K562 (cell line): Measurements from ENCODE around the gene ANK2. TPM values are rescaled to one million over a fixed set of nuclear protein-coding genes. Genes with fewer than 3 reads are reported as not detected.

Experiments used
- ATAC-seq: fragments of 200-7000 bp; cut with Tn5 transposase; 3 replicates; pipeline ENCODE4 v1.9.1; 2020; ENCODE audit warnings: moderate library complexity
- BruUV-seq: library from RNA; stranded (reverse); fragments of 400-500 nt; replicated peaks from 2 replicates; lab custom pipeline; 2021; lab: Mats Ljungman, UMichigan
- CTCF ChIA-PET: fragments of 300-600 bp; formaldehyde crosslinking; extraction: SDS; loops from one replicate; lab custom pipeline; 2021; ENCODE audit warnings: low intra/inter-chr PET ratio; lab: Yijun Ruan, JAX
- POLR2A ChIA-PET: fragments of 300-600, 350-650 bp; sonication (Branson Sonifier 250); formaldehyde crosslinking; extraction: SDS; loops from one replicate; lab custom pipeline; 2021; ENCODE audit warnings: antibody characterized with exemption, inconsistent platforms; lab: Yijun Ruan, JAX
- DNase-seq, 4 experiments: peaks; one replicate each; pipeline versions ENCODE4 v3.0.0 to v3.0.0-alpha.2; 2011 to 2018; ENCODE audit warnings: low spot score in 3 of 4, mixed read lengths in 3 of 4; ENCODE audit errors: extremely low read depth in 1 of 4
- FAIRE-seq: peaks from 2 replicates; lab custom pipeline; 2011; peaks lifted over from hg19 to GRCh38; lab: Jason Lieb, UNC
- H2AFZ ChIP-seq: 2 replicates; pipeline ENCODE4 v1.6.0; 2011; ENCODE audit warnings: low read depth, low read length, control low read depth, inconsistent platforms
- H3K27ac ChIP-seq: fragments of 200-600 bp; 3 replicates; pipeline ENCODE4 v1.8.0; 2011; ENCODE audit warnings: low read depth, mild to moderate bottlenecking, control low read depth, inconsistent platforms, low read length, moderate library complexity, mixed read lengths; ENCODE audit errors: extremely low read depth
- H3K27me3 ChIP-seq, 2 experiments: fragments of 300-600 bp in 1 of 2; 2 replicates in 1 of 2; 3 replicates in 1 of 2; pipeline versions ENCODE4 v1.6.0 to v1.8.0; 2011; ENCODE audit warnings: inconsistent platforms in 2 of 2, low read length in 2 of 2, mild to moderate bottlenecking in 1 of 2, mixed read lengths in 1 of 2, moderate library complexity in 1 of 2; ENCODE audit not compliant: control insufficient read depth in 2 of 2, insufficient read depth in 2 of 2
- H3K36me3 ChIP-seq: fragments of 300-600 bp; 3 replicates; pipeline ENCODE4 v1.8.0; 2011; ENCODE audit warnings: mild to moderate bottlenecking, low read length, inconsistent platforms; ENCODE audit not compliant: control insufficient read depth, insufficient read depth
- H3K4me1 ChIP-seq, 2 experiments: fragments of 200-600 bp in 1 of 2; replicated peaks in 1 of 2; 2 replicates in 1 of 2; 3 replicates in 1 of 2; pipeline versions ENCODE4 v1.5.1 to v1.8.0; 2011; ENCODE audit warnings: inconsistent platforms in 2 of 2, low read length in 2 of 2, mild to moderate bottlenecking in 1 of 2, mixed read lengths in 1 of 2, moderate library complexity in 1 of 2; ENCODE audit not compliant: control insufficient read depth in 2 of 2, insufficient read depth in 2 of 2
- H3K4me2 ChIP-seq: 2 replicates; pipeline ENCODE4 v1.6.1; 2011; ENCODE audit warnings: low read length, control low read depth, inconsistent platforms, mixed read lengths; ENCODE audit not compliant: insufficient read depth
- H3K4me3 ChIP-seq: fragments of 200-600 bp; sonication (generic), shearing (Covaris generic); 2 replicates; pipeline ENCODE4 v1.5.1; 2016; ENCODE audit warnings: control low read depth, inconsistent platforms
- H3K79me2 ChIP-seq: fragments of 200-600 bp; 3 replicates; pipeline ENCODE4 v1.8.0; 2011; ENCODE audit warnings: low read length, inconsistent platforms; ENCODE audit not compliant: control insufficient read depth, insufficient read depth
- H3K9ac ChIP-seq, 2 experiments: 2 replicates each; pipeline versions ENCODE4 v1.6.0 to v1.6.1; 2011; ENCODE audit warnings: low read depth in 2 of 2, low read length in 2 of 2, control low read depth in 1 of 2, inconsistent platforms in 1 of 2, mild to moderate bottlenecking in 1 of 2, mixed read lengths in 1 of 2; ENCODE audit not compliant: insufficient read depth in 1 of 2
- H3K9me1 ChIP-seq: one replicate; pipeline ENCODE4 v1.6.0; 2011; ENCODE audit warnings: inconsistent platforms, mild to moderate bottlenecking, low read length, moderate library complexity; ENCODE audit not compliant: control insufficient read depth, insufficient read depth
- H3K9me3 ChIP-seq: replicated peaks from 2 replicates; pipeline ENCODE4 v1.5.1; 2011; ENCODE audit warnings: low read depth, low read length, inconsistent platforms; ENCODE audit not compliant: control insufficient read depth, insufficient read depth
- H4K20me1 ChIP-seq: replicated peaks from 2 replicates; pipeline ENCODE4 v1.6.1; 2011; ENCODE audit warnings: low read length, inconsistent platforms, mixed read lengths; ENCODE audit not compliant: control insufficient read depth, insufficient read depth
- ARID1B ChIP-seq: fragments of 450-650 bp; IDR thresholded peaks from 2 replicates; pipeline ENCODE4 v1.6.1; 2016; ENCODE audit warnings: antibody characterized with exemption, mild to moderate bottlenecking, inconsistent platforms
- DPF2 ChIP-seq: fragments of 450-650 bp; IDR thresholded peaks from 2 replicates; pipeline ENCODE4 v1.6.1; 2016
- ETS2 ChIP-seq: IDR thresholded peaks from 2 replicates; pipeline ENCODE4 v1.6.1; 2016; ENCODE audit warnings: borderline replicate concordance, missing genetic modification characterization, mild to moderate bottlenecking, moderate library complexity, missing compliant biosample characterization; ENCODE audit not compliant: poor library complexity, severe bottlenecking
- MAFF ChIP-seq: IDR thresholded peaks from 2 replicates; pipeline ENCODE4 v1.6.1; 2012; ENCODE audit warnings: low read length, improper control_type of control experiment
- PTRF ChIP-seq: fragments of 450-650 bp; IDR thresholded peaks from 2 replicates; pipeline ENCODE4 v1.6.1; 2016; ENCODE audit warnings: mild to moderate bottlenecking, missing genetic modification characterization, missing compliant biosample characterization
- SETDB1 ChIP-seq: IDR thresholded peaks from one replicate; pipeline ENCODE4 v1.6.1; 2012; ENCODE audit warnings: low read length, control low read depth, inconsistent platforms
- SMC3 ChIP-seq: conservative IDR thresholded peaks from 2 replicates; pipeline ENCODE4 v1.6.1; 2011; ENCODE audit warnings: low read depth, low read length, improper control_type of control experiment; ENCODE audit not compliant: insufficient read depth
- SNRNP70 ChIP-seq: fragments of 200-400 bp; formaldehyde crosslinking; optimal IDR thresholded peaks from 2 replicates; pipeline ENCODE3; 2017; ENCODE audit warnings: low read depth, low read length
- U2AF2 ChIP-seq: fragments of 200-400 bp; formaldehyde crosslinking; optimal IDR thresholded peaks from 2 replicates; pipeline ENCODE3; 2017; ENCODE audit warnings: low read depth, mild to moderate bottlenecking, low read length
- ZNF347 ChIP-seq: fragments of 450-650 bp; formaldehyde crosslinking; IDR thresholded peaks from 2 replicates; pipeline ENCODE4 v1.4.0; 2020; ENCODE audit warnings: low read depth, mild to moderate bottlenecking, moderate library complexity
- ZNF444 ChIP-seq: fragments of 250-450 bp; sonication (Bioruptor Pico); IDR thresholded peaks from 2 replicates; pipeline ENCODE4 v1.4.0; 2020; ENCODE audit warnings: mild to moderate bottlenecking, moderate library complexity
- WGBS: fragments of 100-300 bp; shearing (Covaris generic); methylation state at CpG from one replicate; pipeline ENCODE4 v1.1.6; 2016; ENCODE audit warnings: low coverage, mixed read lengths; ENCODE audit not compliant: insufficient coverage; ENCODE audit errors: missing lambda C conversion rate; 5-methylcytosine and 5-hydroxymethylcytosine counted together
- in situ Hi-C: fragments of 300-500 bp; cut with MboI; formaldehyde crosslinking; loops from 4 replicates; pipeline ENCODE4 v1.15.0; 2018; ENCODE audit warnings: inconsistent platforms, mixed read lengths
- intact Hi-C: fragments of 100-400 bp; cut with micrococcal nuclease; formaldehyde crosslinking; loops from 2 replicates; pipeline ENCODE4 v1.14.2; 2022
- polyA plus RNA-seq, 8 experiments: library from polyadenylated mRNA; depleted of rRNA in 4 of 8; stranded (reverse) in 5 of 8; unstranded in 3 of 8; fragments of >200 nt; fragmentation: Nextera tagmentation in 2 of 8; fragmentation: Illumina TruSeq in 1 of 8; extraction: Ambion mirVana in 2 of 8; extraction: Trizol in 1 of 8; gene quantifications; 2 replicates each; pipeline versions ENCODE4 v1.2.1 to v1.2.3, GENCODE V29; 2011 to 2014; ENCODE audit warnings: inconsistent platforms in 1 of 8, missing spikeins in 1 of 8
- total RNA-seq, 7 experiments: library from RNA; depleted of rRNA in 6 of 7; stranded (reverse); fragments of >200 nt in 6 of 7; fragmentation: Illumina TruSeq in 2 of 7; extraction: Trizol in 2 of 7; gene quantifications; 2 replicates each; pipeline versions ENCODE4 v1.2.1 to v1.2.3, GENCODE V29; 2011 to 2021; ENCODE audit warnings: low replicate concordance in 1 of 7
- TF ChIP-seq, protein P1 (sequence below): fragments of 250-450 bp; sonication (Bioruptor Pico); IDR thresholded peaks from 2 replicates; pipeline ENCODE4 v1.9.0; 2021; ENCODE audit warnings: mild to moderate bottlenecking
- TF ChIP-seq, protein P2 (sequence below): fragments of 450-650 bp; formaldehyde crosslinking; IDR thresholded peaks from 2 replicates; pipeline ENCODE4 v1.4.0; 2022; ENCODE audit warnings: missing genetic modification characterization
- TF ChIP-seq, protein P3 (sequence below): fragments of 250-450 bp; sonication (Bioruptor Pico); IDR thresholded peaks from 2 replicates; pipeline ENCODE4 v1.8.0; 2021; ENCODE audit warnings: borderline replicate concordance, mild to moderate bottlenecking, moderate library complexity; ENCODE audit not compliant: poor library complexity, severe bottlenecking

The ANK2 gene
- total and polyA plus RNA-seq, 9 of the 15 experiments (the other 6 are each of a cell fraction or from before 2014, with no cell fraction given), result 0.07 to 0.24 TPM; not detected in 7

DNA sequence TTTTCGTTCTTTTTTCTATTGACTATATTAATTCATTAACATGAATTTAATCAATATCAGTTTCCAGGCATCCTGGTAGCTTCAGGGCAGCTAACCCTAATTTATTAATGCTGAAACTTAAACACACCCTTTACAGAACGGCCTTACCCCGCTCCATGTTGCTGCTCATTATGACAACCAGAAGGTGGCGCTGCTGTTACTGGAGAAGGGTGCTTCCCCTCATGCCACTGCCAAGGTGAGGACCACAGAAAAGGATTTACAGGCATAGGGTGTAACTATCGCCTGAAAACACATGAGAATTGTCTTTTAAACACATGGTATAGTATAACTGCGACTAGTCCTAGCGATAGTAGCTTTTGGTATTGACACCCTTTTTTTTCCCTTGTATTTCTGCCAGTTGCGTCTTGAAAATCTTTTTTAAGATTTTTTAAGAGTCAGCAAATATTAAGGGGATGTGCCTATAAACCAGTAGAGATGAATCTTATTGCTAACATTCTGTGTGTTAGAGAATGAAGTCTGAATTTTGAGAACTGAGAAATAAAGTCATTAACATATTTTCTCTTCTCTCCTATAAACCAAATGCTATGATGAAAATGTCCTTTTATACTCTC is 229.0 kb downstream of the ANK2 start (continued):
- TF ChIP-seq MAFF, result 0 out of 2 replicates have a peak, but pooled peaks have one; percentile 42

DNA sequence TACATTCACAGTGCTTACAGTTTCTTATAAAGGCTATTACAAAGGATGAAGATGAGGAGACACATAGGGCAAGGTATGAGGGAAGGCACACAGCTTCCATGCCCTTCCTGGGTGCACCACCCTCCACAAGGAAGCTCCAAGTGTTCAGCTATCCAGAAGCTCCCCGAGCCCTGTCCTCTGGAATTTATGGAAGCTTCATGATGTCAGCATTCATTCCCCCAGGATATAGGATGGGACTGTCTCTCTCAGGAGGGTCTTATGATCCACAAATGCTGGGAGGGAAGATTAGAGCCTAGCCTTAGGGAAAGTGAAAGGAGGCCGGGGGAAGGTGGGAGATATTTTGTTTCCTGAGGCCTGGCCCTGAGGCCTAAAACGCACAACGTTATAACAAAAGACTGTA is 236.0 kb downstream of the ANK2 start:
- no peaks in the 10 kb centered on the region for H3K4me1 ChIP-seq
- H3K36me3 ChIP-seq, result no peaks in the 10 kb centered on the region
- ATAC-seq, result no peak
- no peaks in the 10 kb centered on the region for H3K27me3 ChIP-seq
- H3K4me3 ChIP-seq, result no peak overlapping the region
- TF ChIP-seq ZNF347, result no peak
- no peak for TF ChIP-seq ETS2 (tag)
- TF ChIP-seq U2AF2, result no peak
- POLR2A ChIA-PET, result no interaction called here
- H3K4me2 ChIP-seq, result no peak overlapping the region
- no TSS peak for BruUV-seq
- no peaks in the 10 kb centered on the region for H3K9me3 ChIP-seq
- in situ Hi-C loops (no loop called here), intact Hi-C loops (no loop called here)
- WGBS, result 0% methylated on average over 4 of the region's 4 CpGs
- no peak overlapping the region for H3K27ac ChIP-seq
- CTCF ChIA-PET, result no interaction called here
- no peak overlapping the region for H3K9ac ChIP-seq
- no peak overlapping the region for H2AFZ ChIP-seq
- DNase-seq, result no peak
- H3K79me2 ChIP-seq, result no peaks in the 10 kb centered on the region
- FAIRE-seq, result no peak
- no peaks in the 10 kb centered on the region for H4K20me1 ChIP-seq
- no peaks in the 10 kb centered on the region for H3K9me1 ChIP-seq

DNA sequence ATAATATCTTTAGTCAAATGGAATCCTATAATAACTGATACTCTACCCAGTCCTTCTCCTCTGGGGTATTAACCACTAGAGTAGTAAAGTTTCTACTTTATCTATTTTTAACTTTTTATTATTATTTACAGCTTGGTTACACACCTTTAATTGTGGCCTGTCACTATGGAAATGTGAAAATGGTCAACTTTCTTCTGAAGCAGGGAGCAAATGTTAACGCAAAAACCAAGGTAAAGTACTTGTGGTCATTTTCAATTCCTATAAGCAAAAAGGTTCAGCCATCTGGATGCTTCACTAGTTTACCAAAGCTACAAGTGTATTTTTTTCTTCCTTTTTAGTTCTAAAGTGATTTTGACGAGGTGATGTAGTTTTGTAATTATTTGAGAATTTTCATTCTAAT is 238.8 kb downstream of the ANK2 start:
- Histone ChIP-seq H3K79me2 (no peaks in the 10 kb centered on the region), H3K9me3 (no peaks in the 10 kb centered on the region), H3K27me3 (no peaks in the 10 kb centered on the region), H3K4me2 (no peak overlapping the region), H3K9ac (no peak overlapping the region), H2AFZ (no peak overlapping the region), H3K36me3 (no peaks in the 10 kb centered on the region), H3K4me1 (no peaks in the 10 kb centered on the region), H3K27ac (no peak overlapping the region), H4K20me1 (no peaks in the 10 kb centered on the region), H3K9me1 (no peaks in the 10 kb centered on the region), H3K4me3 (no peak overlapping the region)
- DNase-seq (no peak), ATAC-seq (no peak), FAIRE-seq (no peak)
- no TSS peak for BruUV-seq
- in situ Hi-C loops (no loop called here), intact Hi-C loops (no loop called here)
- 0% methylated on average over 2 of the region's 2 CpGs for WGBS
- POLR2A ChIA-PET, result no interaction called here
- CTCF ChIA-PET, result no interaction called here
- TF ChIP-seq, protein P1, sequence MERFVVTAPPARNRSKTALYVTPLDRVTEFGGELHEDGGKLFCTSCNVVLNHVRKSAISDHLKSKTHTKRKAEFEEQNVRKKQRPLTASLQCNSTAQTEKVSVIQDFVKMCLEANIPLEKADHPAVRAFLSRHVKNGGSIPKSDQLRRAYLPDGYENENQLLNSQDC, result no peak
- TF ChIP-seq PTRF (no peak), SETDB1 (no peak), DPF2 (no peak), ARID1B (no peak), SNRNP70 (no peak), ZNF444 (CRISPR knock-in tag) (no peak), SMC3 (no peak)
- TF ChIP-seq, protein P2, sequence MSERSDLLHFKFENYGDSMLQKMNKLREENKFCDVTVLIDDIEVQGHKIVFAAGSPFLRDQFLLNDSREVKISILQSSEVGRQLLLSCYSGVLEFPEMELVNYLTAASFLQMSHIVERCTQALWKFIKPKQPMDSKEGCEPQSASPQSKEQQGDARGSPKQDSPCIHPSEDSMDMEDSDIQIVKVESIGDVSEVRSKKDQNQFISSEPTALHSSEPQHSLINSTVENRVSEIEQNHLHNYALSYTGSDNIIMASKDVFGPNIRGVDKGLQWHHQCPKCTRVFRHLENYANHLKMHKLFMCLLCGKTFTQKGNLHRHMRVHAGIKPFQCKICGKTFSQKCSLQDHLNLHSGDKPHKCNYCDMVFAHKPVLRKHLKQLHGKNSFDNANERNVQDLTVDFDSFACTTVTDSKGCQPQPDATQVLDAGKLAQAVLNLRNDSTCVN, result no peak
- TF ChIP-seq, protein P3, sequence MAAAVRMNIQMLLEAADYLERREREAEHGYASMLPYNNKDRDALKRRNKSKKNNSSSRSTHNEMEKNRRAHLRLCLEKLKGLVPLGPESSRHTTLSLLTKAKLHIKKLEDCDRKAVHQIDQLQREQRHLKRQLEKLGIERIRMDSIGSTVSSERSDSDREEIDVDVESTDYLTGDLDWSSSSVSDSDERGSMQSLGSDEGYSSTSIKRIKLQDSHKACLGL (CRISPR knock-in tag), result no peak
